NCI-H345 treated with DMSO at 0.1 percent for 48 hours (cell line): ENCODE data around the gene FLG.
"Not testable (repeated sequence)": the region's sequence is repeated elsewhere in the genome, so short reads cannot be mapped to it uniquely, and the experiment has no call there.

Experiments
- DNase-seq: peaks from one replicate; lab custom pipeline; 2025; ENCODE audit not compliant: unreplicated experiment; lab: John Stamatoyannopoulos, UW

Gene FLG

DNA sequence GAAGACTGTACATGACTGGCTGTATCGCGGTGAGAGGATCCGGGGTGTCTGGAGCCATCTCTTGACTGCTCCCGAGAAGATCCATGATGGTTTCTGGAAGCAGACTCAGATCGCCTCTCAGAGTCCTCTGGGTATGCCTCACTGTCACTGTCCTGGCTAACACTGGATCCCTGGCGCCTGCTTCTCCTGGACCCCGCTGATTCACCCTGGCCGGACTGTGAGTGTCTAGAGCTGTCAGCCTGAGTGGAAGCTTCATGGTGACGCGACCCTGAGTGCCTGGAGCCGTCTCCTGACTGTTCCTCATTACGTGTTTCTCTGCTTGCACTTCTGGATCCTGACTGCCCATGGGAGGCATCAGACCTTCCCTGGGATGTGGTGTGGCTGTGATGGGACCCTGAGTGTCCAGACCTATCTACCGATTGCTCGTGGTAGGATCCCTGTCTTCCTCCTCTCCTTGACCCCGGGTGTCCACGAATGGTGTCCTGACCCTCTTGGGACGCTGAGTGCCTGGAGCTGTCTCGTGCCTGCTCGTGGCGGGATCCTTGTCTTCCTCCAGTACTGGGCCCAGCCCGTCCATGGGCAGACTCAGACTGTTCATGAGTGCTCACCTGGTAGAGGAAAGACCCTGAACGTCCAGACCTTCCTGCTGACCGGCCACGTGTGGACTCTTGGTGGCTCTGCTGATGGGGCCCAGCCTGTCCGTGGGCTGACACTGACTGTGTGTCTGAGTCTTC lies 21.7 kb downstream of the FLG start:
- not testable (repeated sequence) for DNase-seq

DNA sequence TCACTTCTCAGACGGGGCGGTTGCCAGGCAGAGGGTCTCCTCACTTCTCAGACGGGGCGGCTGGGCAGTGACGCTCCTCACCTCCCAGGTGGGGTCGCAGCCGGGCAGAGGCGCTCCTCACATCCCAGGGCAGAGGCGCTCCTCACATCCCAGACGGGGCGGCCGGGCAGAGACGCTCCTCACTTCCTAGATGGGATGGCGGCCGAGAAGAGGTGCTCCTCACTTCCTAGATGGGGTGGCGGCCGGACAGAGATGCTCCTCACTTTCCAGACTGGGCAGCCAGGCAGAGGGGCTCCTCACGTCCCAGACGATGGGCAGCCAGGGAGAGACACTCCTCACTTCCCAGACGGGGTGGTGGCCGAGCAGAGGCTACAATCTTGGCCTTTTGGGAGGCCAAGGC lies 68.6 kb downstream of the FLG start:
- DNase-seq, result not testable (repeated sequence)
